WTC11 (cell line): ENCODE data around the gene ALG5. TPM values are rescaled to one million over a fixed set of nuclear protein-coding genes. Genes with fewer than 3 reads are reported as not detected.
A peak's percentile ranks its signal among the peaks of the same experiment; 100 is the strongest.

Experiments
- E2F4 ChIP-seq: sonication (generic); formaldehyde crosslinking; IDR thresholded peaks from 2 replicates; pipeline ENCODE4 v1.8.1; 2022; ENCODE audit warnings: low read depth, mild to moderate bottlenecking, moderate library complexity, missing genetic modification reagents, borderline replicate concordance
- ETV6 ChIP-seq: sonication (generic); formaldehyde crosslinking; IDR thresholded peaks from 2 replicates; pipeline ENCODE4 v1.8.1; 2022; ENCODE audit warnings: mild to moderate bottlenecking, missing genetic modification reagents
- FOXP4 ChIP-seq: sonication (generic); formaldehyde crosslinking; IDR thresholded peaks from 2 replicates; pipeline ENCODE4 v1.8.0; 2022; ENCODE audit warnings: mild to moderate bottlenecking, missing genetic modification reagents
- GABPB1 ChIP-seq: sonication (generic); formaldehyde crosslinking; IDR thresholded peaks from 2 replicates; pipeline ENCODE4 v1.8.1; 2023; ENCODE audit warnings: mild to moderate bottlenecking, missing genetic modification reagents
- GRHL2 ChIP-seq: fragments of 250-450 bp; sonication (Bioruptor Pico); IDR thresholded peaks from 2 replicates; pipeline ENCODE4 v1.8.0; 2022; ENCODE audit warnings: mild to moderate bottlenecking, moderate library complexity; ENCODE audit not compliant: insufficient replicate concordance, severe bottlenecking
- GTF2I ChIP-seq: fragments of 250-450 bp; sonication (Bioruptor Pico); conservative IDR thresholded peaks from 2 replicates; pipeline ENCODE4 v1.4.0; 2021; ENCODE audit warnings: mild to moderate bottlenecking
- HMGA2 ChIP-seq: fragments of 250-450 bp; sonication (Bioruptor Pico); IDR thresholded peaks from 2 replicates; pipeline ENCODE4 v1.4.0; 2021; ENCODE audit warnings: mild to moderate bottlenecking, moderate library complexity
- IRF2 ChIP-seq: sonication (generic); formaldehyde crosslinking; IDR thresholded peaks from 2 replicates; pipeline ENCODE4 v1.8.0; 2022; ENCODE audit warnings: low read depth, missing genetic modification reagents, borderline replicate concordance
- MAX ChIP-seq: sonication (generic); formaldehyde crosslinking; IDR thresholded peaks from 2 replicates; pipeline ENCODE4 v1.8.0; 2022; ENCODE audit warnings: mild to moderate bottlenecking, missing genetic modification reagents
- NFYB ChIP-seq: sonication (generic); formaldehyde crosslinking; conservative IDR thresholded peaks from 2 replicates; pipeline ENCODE4 v1.8.0; 2022; ENCODE audit warnings: low read depth, missing genetic modification reagents
- NR2C2 ChIP-seq: sonication (generic); formaldehyde crosslinking; IDR thresholded peaks from 2 replicates; pipeline ENCODE4 v1.8.0; 2022; ENCODE audit warnings: mild to moderate bottlenecking, missing genetic modification reagents
- PRRX2 ChIP-seq: fragments of 250-450 bp; sonication (Bioruptor Pico); IDR thresholded peaks from 2 replicates; pipeline ENCODE4 v1.8.0; 2021; ENCODE audit warnings: mild to moderate bottlenecking
- SMAD4 ChIP-seq: sonication (generic); formaldehyde crosslinking; IDR thresholded peaks from 2 replicates; pipeline ENCODE4 v1.8.0; 2022; ENCODE audit warnings: mild to moderate bottlenecking, missing genetic modification reagents
- SOX15 ChIP-seq: fragments of 250-450 bp; sonication (Bioruptor Pico); IDR thresholded peaks from 2 replicates; pipeline ENCODE4 v1.9.0; 2021; ENCODE audit warnings: mild to moderate bottlenecking
- TEAD1 ChIP-seq: sonication (generic); formaldehyde crosslinking; IDR thresholded peaks from 2 replicates; pipeline ENCODE4 v1.8.0; 2022; ENCODE audit warnings: mild to moderate bottlenecking, missing genetic modification reagents
- TP53 ChIP-seq: sonication (generic); formaldehyde crosslinking; IDR thresholded peaks from 2 replicates; pipeline ENCODE4 v1.8.1; 2023; ENCODE audit warnings: mild to moderate bottlenecking, missing genetic modification reagents
- ZNF317 ChIP-seq: sonication (generic); formaldehyde crosslinking; IDR thresholded peaks from 2 replicates; pipeline ENCODE4 v1.8.1; 2023; ENCODE audit warnings: low read depth, mild to moderate bottlenecking, moderate library complexity, missing genetic modification reagents, borderline replicate concordance
- ZNF396 ChIP-seq: fragments of 250-450 bp; sonication (Bioruptor Pico); IDR thresholded peaks from 2 replicates; pipeline ENCODE4 v1.8.0; 2021; ENCODE audit warnings: mild to moderate bottlenecking, moderate library complexity, borderline replicate concordance
- ZNF423 ChIP-seq: fragments of 250-450 bp; sonication (Bioruptor Pico); IDR thresholded peaks from 2 replicates; pipeline ENCODE4 v2.1.2; 2022; ENCODE audit warnings: mild to moderate bottlenecking, moderate library complexity
- ZNF512 ChIP-seq: sonication (generic); formaldehyde crosslinking; IDR thresholded peaks from 2 replicates; pipeline ENCODE4 v1.8.1; 2022; ENCODE audit warnings: missing genetic modification reagents, borderline replicate concordance
- ZSCAN18 ChIP-seq: fragments of 250-450 bp; sonication (Bioruptor Pico); IDR thresholded peaks from 2 replicates; pipeline ENCODE4 v2.1.2; 2022; ENCODE audit warnings: mild to moderate bottlenecking, moderate library complexity
- total RNA-seq: library from RNA; stranded (reverse); gene quantifications from 3 replicates; pipeline ENCODE4 v1.2.3, GENCODE V29; 2021
- TF ChIP-seq, protein P1 (sequence below): fragments of 250-450 bp; sonication (Bioruptor Pico); IDR thresholded peaks from 2 replicates; pipeline ENCODE4 v1.9.0; 2021; ENCODE audit warnings: mild to moderate bottlenecking, borderline replicate concordance
- TF ChIP-seq, protein P2 (sequence below): fragments of 200-600 bp; IDR thresholded peaks from 2 replicates; pipeline ENCODE4 v1.8.0; 2022; ENCODE audit warnings: antibody characterized with exemption
- TF ChIP-seq, protein P3 (sequence below): sonication (generic); formaldehyde crosslinking; IDR thresholded peaks from 2 replicates; pipeline ENCODE4 v1.8.1; 2022; ENCODE audit warnings: mild to moderate bottlenecking, missing genetic modification reagents, moderate library complexity, borderline replicate concordance
- TF ChIP-seq, protein P4 (sequence below): sonication (generic); formaldehyde crosslinking; IDR thresholded peaks from 2 replicates; pipeline ENCODE4 v1.8.0; 2022; ENCODE audit warnings: mild to moderate bottlenecking, missing genetic modification reagents

The ALG5 gene
- total RNA-seq, 1 experiment from 2014 or later = 18.4 TPM

GRCh38 chr13:36999054-36999714 lies at the start of gene ALG5 (continued):
- TF ChIP-seq, protein P1, sequence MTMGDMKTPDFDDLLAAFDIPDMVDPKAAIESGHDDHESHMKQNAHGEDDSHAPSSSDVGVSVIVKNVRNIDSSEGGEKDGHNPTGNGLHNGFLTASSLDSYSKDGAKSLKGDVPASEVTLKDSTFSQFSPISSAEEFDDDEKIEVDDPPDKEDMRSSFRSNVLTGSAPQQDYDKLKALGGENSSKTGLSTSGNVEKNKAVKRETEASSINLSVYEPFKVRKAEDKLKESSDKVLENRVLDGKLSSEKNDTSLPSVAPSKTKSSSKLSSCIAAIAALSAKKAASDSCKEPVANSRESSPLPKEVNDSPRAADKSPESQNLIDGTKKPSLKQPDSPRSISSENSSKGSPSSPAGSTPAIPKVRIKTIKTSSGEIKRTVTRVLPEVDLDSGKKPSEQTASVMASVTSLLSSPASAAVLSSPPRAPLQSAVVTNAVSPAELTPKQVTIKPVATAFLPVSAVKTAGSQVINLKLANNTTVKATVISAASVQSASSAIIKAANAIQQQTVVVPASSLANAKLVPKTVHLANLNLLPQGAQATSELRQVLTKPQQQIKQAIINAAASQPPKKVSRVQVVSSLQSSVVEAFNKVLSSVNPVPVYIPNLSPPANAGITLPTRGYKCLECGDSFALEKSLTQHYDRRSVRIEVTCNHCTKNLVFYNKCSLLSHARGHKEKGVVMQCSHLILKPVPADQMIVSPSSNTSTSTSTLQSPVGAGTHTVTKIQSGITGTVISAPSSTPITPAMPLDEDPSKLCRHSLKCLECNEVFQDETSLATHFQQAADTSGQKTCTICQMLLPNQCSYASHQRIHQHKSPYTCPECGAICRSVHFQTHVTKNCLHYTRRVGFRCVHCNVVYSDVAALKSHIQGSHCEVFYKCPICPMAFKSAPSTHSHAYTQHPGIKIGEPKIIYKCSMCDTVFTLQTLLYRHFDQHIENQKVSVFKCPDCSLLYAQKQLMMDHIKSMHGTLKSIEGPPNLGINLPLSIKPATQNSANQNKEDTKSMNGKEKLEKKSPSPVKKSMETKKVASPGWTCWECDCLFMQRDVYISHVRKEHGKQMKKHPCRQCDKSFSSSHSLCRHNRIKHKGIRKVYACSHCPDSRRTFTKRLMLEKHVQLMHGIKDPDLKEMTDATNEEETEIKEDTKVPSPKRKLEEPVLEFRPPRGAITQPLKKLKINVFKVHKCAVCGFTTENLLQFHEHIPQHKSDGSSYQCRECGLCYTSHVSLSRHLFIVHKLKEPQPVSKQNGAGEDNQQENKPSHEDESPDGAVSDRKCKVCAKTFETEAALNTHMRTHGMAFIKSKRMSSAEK (CRISPR knock-in tag) = no peak
- TF ChIP-seq NR2C2 (no peak), TEAD1 (peak; percentile 48), E2F4 (CRISPR knock-in tag) (peak; percentile 79; the same call in 1 of the 2 replicates), ZNF423 (CRISPR knock-in tag) (no peak), GABPB1 (CRISPR knock-in tag) (peak; percentile 84), FOXP4 (CRISPR knock-in tag) (peak; percentile 87), HMGA2 (CRISPR knock-in tag) (no peak), ZNF512 (no peak), SOX15 (no peak), MAX (CRISPR knock-in tag) (no peak), GRHL2 (CRISPR knock-in tag) (no peak), ZNF317 (no peak), SMAD4 (no peak), ZSCAN18 (CRISPR knock-in tag) (no peak), ZNF396 (CRISPR knock-in tag) (no peak), PRRX2 (0 out of 2 replicates have a peak, but pooled peaks have one; percentile 69), NFYB (peak; percentile 61), TP53 (0 out of 2 replicates have a peak, but pooled peaks have one; percentile 36), IRF2 (no peak), GTF2I (CRISPR knock-in tag) (no peak), ETV6 (no peak; the same call in 1 of the 2 replicates)
- TF ChIP-seq, protein P2, sequence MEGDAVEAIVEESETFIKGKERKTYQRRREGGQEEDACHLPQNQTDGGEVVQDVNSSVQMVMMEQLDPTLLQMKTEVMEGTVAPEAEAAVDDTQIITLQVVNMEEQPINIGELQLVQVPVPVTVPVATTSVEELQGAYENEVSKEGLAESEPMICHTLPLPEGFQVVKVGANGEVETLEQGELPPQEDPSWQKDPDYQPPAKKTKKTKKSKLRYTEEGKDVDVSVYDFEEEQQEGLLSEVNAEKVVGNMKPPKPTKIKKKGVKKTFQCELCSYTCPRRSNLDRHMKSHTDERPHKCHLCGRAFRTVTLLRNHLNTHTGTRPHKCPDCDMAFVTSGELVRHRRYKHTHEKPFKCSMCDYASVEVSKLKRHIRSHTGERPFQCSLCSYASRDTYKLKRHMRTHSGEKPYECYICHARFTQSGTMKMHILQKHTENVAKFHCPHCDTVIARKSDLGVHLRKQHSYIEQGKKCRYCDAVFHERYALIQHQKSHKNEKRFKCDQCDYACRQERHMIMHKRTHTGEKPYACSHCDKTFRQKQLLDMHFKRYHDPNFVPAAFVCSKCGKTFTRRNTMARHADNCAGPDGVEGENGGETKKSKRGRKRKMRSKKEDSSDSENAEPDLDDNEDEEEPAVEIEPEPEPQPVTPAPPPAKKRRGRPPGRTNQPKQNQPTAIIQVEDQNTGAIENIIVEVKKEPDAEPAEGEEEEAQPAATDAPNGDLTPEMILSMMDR = peak; percentile 97
- TF ChIP-seq, protein P3, sequence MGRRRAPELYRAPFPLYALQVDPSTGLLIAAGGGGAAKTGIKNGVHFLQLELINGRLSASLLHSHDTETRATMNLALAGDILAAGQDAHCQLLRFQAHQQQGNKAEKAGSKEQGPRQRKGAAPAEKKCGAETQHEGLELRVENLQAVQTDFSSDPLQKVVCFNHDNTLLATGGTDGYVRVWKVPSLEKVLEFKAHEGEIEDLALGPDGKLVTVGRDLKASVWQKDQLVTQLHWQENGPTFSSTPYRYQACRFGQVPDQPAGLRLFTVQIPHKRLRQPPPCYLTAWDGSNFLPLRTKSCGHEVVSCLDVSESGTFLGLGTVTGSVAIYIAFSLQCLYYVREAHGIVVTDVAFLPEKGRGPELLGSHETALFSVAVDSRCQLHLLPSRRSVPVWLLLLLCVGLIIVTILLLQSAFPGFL (CRISPR knock-in tag) = no peak
- TF ChIP-seq, protein P4, sequence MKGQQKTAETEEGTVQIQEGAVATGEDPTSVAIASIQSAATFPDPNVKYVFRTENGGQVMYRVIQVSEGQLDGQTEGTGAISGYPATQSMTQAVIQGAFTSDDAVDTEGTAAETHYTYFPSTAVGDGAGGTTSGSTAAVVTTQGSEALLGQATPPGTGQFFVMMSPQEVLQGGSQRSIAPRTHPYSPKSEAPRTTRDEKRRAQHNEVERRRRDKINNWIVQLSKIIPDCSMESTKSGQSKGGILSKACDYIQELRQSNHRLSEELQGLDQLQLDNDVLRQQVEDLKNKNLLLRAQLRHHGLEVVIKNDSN = no peak
